Measurements from ENCODE around the gene LPCAT3. TPM values are rescaled to one million over a fixed set of nuclear protein-coding genes. Genes with fewer than 3 reads are reported as not detected.
A peak's percentile ranks its signal among the peaks of the same experiment; 100 is the strongest.

The LPCAT3 gene, protein sequence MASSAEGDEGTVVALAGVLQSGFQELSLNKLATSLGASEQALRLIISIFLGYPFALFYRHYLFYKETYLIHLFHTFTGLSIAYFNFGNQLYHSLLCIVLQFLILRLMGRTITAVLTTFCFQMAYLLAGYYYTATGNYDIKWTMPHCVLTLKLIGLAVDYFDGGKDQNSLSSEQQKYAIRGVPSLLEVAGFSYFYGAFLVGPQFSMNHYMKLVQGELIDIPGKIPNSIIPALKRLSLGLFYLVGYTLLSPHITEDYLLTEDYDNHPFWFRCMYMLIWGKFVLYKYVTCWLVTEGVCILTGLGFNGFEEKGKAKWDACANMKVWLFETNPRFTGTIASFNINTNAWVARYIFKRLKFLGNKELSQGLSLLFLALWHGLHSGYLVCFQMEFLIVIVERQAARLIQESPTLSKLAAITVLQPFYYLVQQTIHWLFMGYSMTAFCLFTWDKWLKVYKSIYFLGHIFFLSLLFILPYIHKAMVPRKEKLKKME
- 10 to 100 TPM; 33.6 to 86.7 TPM for total RNA-seq
- polyA plus RNA-seq (2013, experiment 1 of 2): 32.5 TPM
- polyA plus RNA-seq (2013, experiment 2 of 2): 31.8 TPM
- long read RNA-seq, experiment 1, partial matches to known transcripts: 4 of 14 reads
- long read RNA-seq, experiment 1, other reads (novel, unspliced or antisense): 10 of 14 reads
- long read RNA-seq, experiment 2, transcript LPCAT3-201 (13 exons, 2,268 nt): major isoform, 109 of 127 reads
- long read RNA-seq, experiment 2, partial matches to known transcripts: 3 of 127 reads
- long read RNA-seq, experiment 2, other reads (novel, unspliced or antisense): 13 of 127 reads
- long read RNA-seq, experiment 3, transcript LPCAT3-201 (13 exons, 2,268 nt): major isoform, 326 of 371 reads
- long read RNA-seq, experiment 3, partial matches to known transcripts: 12 of 371 reads
- long read RNA-seq, experiment 3, other reads (novel, unspliced or antisense): 30 of 371 reads
- long read RNA-seq, experiment 4, transcript LPCAT3-201 (13 exons, 2,268 nt): major isoform, 8 of 12 reads
- long read RNA-seq, experiment 4, partial matches to known transcripts: 2 of 12 reads
- long read RNA-seq, experiment 4, other reads (novel, unspliced or antisense): 2 of 12 reads

DNA sequence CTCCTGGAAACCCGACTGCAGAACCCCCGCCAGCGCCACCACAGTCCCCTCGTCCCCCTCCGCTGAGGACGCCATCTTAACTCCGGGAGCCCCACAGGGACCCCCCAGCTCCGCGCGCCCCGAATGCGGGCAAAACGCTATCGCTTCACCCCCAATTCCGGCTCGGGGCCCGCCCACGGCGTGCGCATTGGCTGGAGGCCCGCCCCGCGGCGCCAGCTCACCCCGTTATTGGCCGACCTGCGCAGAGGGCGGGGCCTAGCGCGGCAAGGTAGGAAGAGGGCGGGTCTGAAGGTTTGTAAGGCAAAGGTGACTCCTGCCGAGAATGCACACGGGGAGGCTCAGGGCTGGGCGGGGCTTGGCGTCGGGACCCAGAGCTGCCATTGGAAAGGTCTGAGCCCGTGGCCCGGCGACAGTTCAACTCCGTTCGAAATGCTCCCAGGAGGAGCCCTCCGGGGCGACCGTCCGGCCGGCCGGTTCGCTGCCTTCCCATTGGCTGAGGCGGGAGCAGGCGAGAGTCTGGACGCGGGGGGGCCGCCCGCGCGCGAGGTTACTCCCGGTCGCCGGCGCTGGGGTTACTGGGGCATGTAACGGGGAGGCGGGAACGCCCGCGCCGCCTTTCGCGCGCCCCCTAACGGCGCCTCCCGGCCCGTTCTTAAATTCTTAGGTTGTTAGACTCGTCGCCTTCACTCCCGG is at the start of gene LPCAT3:
LPCAT3 (minus strand) TSS at position 127 of the 693 bp plus-strand sequence; CDS start at position 75, 52 bp downstream.
- Histone ChIP-seq H3K4me1 (ENCODE audit: control insufficient read depth, insufficient read depth, low read length) (peaks cover 3% of the 10 kb centered on the region), H3K36me3 (ENCODE audit: control insufficient read depth, insufficient read depth, low read length) (no peaks in the 10 kb centered on the region), H3K9ac (ENCODE audit: extremely low read depth, low read length, poor library complexity, severe bottlenecking) (peak within 1 kb of the TSS; percentile 49), H3K27ac (ENCODE audit: low read depth, low read length) (peak within 1 kb of the TSS; percentile 74), H3K4me3 (ENCODE audit: low read length) (peak within 1 kb of the TSS; percentile 93), H3K27me3 (ENCODE audit: control insufficient read depth, insufficient read depth, low read length, poor library complexity, severe bottlenecking) (no peaks in the 10 kb centered on the region), H3K9me3 (ENCODE audit: control insufficient read depth, low read length) (no peaks in the 10 kb centered on the region)
- TF ChIP-seq, protein P1, sequence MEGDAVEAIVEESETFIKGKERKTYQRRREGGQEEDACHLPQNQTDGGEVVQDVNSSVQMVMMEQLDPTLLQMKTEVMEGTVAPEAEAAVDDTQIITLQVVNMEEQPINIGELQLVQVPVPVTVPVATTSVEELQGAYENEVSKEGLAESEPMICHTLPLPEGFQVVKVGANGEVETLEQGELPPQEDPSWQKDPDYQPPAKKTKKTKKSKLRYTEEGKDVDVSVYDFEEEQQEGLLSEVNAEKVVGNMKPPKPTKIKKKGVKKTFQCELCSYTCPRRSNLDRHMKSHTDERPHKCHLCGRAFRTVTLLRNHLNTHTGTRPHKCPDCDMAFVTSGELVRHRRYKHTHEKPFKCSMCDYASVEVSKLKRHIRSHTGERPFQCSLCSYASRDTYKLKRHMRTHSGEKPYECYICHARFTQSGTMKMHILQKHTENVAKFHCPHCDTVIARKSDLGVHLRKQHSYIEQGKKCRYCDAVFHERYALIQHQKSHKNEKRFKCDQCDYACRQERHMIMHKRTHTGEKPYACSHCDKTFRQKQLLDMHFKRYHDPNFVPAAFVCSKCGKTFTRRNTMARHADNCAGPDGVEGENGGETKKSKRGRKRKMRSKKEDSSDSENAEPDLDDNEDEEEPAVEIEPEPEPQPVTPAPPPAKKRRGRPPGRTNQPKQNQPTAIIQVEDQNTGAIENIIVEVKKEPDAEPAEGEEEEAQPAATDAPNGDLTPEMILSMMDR (conservative IDR thresholded peaks at IDR 0.05): peak; percentile 100
- peak; percentile 100 for DNase-seq
- Mint-ChIP-seq H3K27me3 (ENCODE audit: insufficient read depth) (no peaks in the 10 kb centered on the region), H3K4me1 (peaks cover 28% of the 10 kb centered on the region), H3K36me3 (ENCODE audit: low read depth) (peaks cover 2% of the 10 kb centered on the region), H3K27ac (peak within 1 kb of the TSS; percentile 94), H3K4me3 (peak within 1 kb of the TSS; percentile 72), H3K9me3 (no peaks in the 10 kb centered on the region)
- 0 to 1% methylated on average over 44 to 77 of the region's 77 CpGs for WGBS, 2 experiments (ENCODE audit: insufficient coverage in 1 of 2, insufficient read length in 1 of 2)

- no peaks in the 10 kb centered on the region for H3K4me1 ChIP-seq (ENCODE audit: control insufficient read depth, insufficient read depth, low read length)
- H3K4me1 Mint-ChIP-seq: peaks cover 2% of the 10 kb centered on the region
- H3K36me3 ChIP-seq (ENCODE audit: control insufficient read depth, insufficient read depth, low read length): no peaks in the 10 kb centered on the region
- no peak overlapping the region for H3K27ac ChIP-seq (ENCODE audit: low read depth, low read length)
- no peak overlapping the region for H3K27ac Mint-ChIP-seq
- no peak overlapping the region for H3K4me3 Mint-ChIP-seq
- no peaks in the 10 kb centered on the region for H3K27me3 ChIP-seq (ENCODE audit: control insufficient read depth, insufficient read depth, low read length, poor library complexity, severe bottlenecking)
- H3K27me3 Mint-ChIP-seq (ENCODE audit: insufficient read depth): peaks cover 17% of the 10 kb centered on the region
- no peaks in the 10 kb centered on the region for H3K9me3 Mint-ChIP-seq
- TF ChIP-seq, protein P1 (conservative IDR thresholded peaks at IDR 0.05): no peak
- H3K9me3 ChIP-seq (ENCODE audit: control insufficient read depth, low read length): no peaks in the 10 kb centered on the region
- DNase-seq: no peak
- H3K4me3 ChIP-seq (ENCODE audit: low read length): no peak overlapping the region
- no peak overlapping the region for H3K9ac ChIP-seq (ENCODE audit: extremely low read depth, low read length, poor library complexity, severe bottlenecking)
- no peaks in the 10 kb centered on the region for H3K36me3 Mint-ChIP-seq (ENCODE audit: low read depth)
- 87 to 93% methylated on average over 5 to 7 of the region's 7 CpGs for WGBS, 2 experiments (ENCODE audit: insufficient coverage in 1 of 2, insufficient read length in 1 of 2)
These were observed 48.8 kb upstream of the LPCAT3 start for GRCh38 chr12:7067096-7067495.

- no peak overlapping the region for H3K9ac ChIP-seq (ENCODE audit: extremely low read depth, low read length, poor library complexity, severe bottlenecking)
- TF ChIP-seq, protein P1 (conservative IDR thresholded peaks at IDR 0.05): no peak
- Mint-ChIP-seq H3K27me3 (ENCODE audit: insufficient read depth) (peaks cover 14% of the 10 kb centered on the region), H3K27ac (no peak overlapping the region), H3K4me1 (peaks cover 2% of the 10 kb centered on the region), H3K36me3 (ENCODE audit: low read depth) (no peaks in the 10 kb centered on the region), H3K4me3 (no peak overlapping the region), H3K9me3 (no peaks in the 10 kb centered on the region)
- WGBS, 2 experiments (ENCODE audit: insufficient coverage in 1 of 2, insufficient read length in 1 of 2): 75 to 88% methylated on average over 1 of the region's 2 CpGs
- DNase-seq: no peak
- no peaks in the 10 kb centered on the region for H3K9me3 ChIP-seq (ENCODE audit: control insufficient read depth, low read length)
- no peak overlapping the region for H3K27ac ChIP-seq (ENCODE audit: low read depth, low read length)
- no peaks in the 10 kb centered on the region for H3K27me3 ChIP-seq (ENCODE audit: control insufficient read depth, insufficient read depth, low read length, poor library complexity, severe bottlenecking)
- H3K4me1 ChIP-seq (ENCODE audit: control insufficient read depth, insufficient read depth, low read length): no peaks in the 10 kb centered on the region
- no peak overlapping the region for H3K4me3 ChIP-seq (ENCODE audit: low read length)
- no peaks in the 10 kb centered on the region for H3K36me3 ChIP-seq (ENCODE audit: control insufficient read depth, insufficient read depth, low read length)
These were observed 48.3 kb upstream of the LPCAT3 start for GRCh38 chr12:7066596-7066995.

All from endodermal cell (in vitro differentiated cells).